ENCODE data around the gene LUZP1. TPM values are rescaled to one million over a fixed set of nuclear protein-coding genes. Genes with fewer than 3 reads are reported as not detected.

LUZP1 gene
- total RNA-seq, 2 donors from 2014 or later: 43.7 to 57.8 TPM

DNA sequence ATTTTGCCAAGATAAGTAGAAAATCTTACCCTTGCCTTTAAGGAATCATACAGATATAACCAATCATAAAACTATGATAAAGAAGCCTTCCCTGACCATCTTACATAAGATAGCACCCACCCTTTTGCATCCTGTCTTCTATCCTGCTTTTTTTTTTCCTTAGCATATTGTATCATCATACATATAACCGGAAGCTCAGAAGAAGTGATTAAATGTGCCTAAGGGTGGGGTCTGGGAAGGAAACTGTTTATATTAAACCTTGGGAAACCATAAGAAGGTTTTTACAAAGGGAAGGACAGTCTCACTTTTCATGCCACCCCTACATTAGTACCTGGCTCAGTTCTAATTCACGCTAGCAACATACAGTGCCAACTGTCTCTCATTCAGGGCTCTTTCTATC is 66.8 kb downstream of the LUZP1 start:
- intact Hi-C loops (cut with DNase I, micrococcal nuclease): loop anchor here in 1 of 2 donors (2.0 kb wide), 1 partner anchor 83 kb away; no protein-coding TSS in a partner anchor
- DNase-seq (no peak), ATAC-seq (peak; percentile 39)

DNA sequence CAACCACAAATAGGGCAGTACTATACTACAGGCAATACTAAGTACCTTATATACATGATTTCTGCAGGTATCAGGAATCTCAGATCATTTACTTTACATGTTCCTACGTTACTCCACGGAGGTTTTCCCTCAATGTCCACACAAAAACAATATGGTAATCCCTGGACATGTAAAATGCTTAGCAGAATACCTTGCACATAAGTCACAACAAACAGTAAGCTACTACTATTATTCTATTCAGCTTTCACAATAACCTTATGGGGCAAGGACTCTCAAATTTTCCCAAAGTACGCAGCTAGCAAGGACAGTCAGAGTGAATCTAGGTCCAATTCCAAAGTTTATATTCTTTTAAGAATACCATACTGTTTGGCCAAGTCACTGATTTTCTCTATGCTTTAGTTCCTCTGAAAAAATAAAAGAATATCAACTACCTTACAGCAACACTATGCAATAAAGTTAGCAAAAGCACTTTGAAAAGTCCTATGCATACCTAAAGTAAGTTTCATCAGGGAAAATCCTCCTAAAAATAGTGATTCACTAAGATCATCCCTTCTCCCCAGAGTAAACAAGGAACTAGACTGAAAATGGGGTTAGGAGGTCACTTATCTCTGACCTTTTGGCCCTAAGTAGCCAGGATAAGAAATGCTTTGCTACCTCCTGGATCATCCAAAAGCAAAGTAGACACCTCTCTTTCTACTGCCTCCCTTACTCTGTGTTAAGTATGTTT is 67.4 kb downstream of the LUZP1 start:
- peak; percentile 6 for ATAC-seq
- no peak for DNase-seq
- intact Hi-C loops (cut with DNase I, micrococcal nuclease): loop anchor here in 1 of 2 donors (2.0 kb wide), 1 partner anchor 84 kb away; no protein-coding TSS in a partner anchor

DNA sequence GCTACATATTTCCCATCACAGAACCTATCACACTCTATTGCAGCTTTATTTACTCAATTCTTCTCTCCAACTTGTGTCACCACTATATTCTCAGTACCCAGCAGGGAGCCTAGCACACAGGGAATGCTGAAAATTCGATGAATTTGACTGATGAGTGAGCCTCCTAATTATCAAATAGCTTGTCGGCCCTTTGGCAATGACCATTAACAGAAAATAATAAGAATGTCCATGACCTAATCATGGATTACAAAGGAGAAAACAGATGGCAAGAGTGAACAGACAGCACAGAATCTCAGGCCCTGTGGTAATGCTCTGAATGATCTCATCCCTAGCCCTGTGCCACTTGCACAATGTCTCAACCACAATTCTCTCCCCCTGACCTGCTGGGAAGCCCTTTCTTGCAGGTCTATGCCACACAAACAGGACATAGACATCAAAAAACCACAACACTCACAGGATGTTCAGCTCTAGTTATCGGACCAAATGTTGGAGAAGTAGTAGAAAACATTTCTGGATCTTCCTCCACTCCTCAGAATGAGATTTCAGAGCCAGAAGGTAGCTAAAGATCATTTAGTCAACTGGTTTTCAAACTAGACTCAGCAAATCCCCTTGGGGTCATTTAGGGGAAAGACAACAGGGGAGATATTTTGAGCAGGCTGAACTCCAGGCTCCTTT is 68.4 kb downstream of the LUZP1 start:
- DNase-seq (no peak), ATAC-seq (no peak)
- intact Hi-C loops (cut with DNase I, micrococcal nuclease): loop anchor here in 1 of 2 donors (2.0 kb wide), 1 partner anchor 85 kb away; no protein-coding TSS in a partner anchor

DNA sequence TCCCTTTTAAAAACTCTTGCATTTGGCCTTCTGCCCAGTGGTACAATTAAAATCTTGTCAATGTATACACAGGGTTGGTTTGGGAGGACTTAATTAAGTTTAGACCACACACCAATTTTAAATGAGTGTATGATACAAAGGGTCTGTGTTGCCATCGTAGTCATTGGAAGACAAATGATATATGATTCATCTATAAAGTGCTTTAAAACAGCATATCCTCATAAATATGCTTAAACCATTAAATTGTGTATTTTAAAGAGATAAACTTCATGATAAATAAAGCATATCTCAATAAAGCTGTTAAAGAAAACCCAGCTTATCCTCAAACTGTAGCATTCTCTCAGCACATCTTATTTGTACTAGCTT is 69.5 kb downstream of the LUZP1 start:
- DNase-seq (no peak), ATAC-seq (no peak)
- intact Hi-C loops (cut with DNase I, micrococcal nuclease): loop anchor here in 1 of 2 donors (5.0 kb wide), 1 partner anchor 88 kb away; no protein-coding TSS in a partner anchor

DNA sequence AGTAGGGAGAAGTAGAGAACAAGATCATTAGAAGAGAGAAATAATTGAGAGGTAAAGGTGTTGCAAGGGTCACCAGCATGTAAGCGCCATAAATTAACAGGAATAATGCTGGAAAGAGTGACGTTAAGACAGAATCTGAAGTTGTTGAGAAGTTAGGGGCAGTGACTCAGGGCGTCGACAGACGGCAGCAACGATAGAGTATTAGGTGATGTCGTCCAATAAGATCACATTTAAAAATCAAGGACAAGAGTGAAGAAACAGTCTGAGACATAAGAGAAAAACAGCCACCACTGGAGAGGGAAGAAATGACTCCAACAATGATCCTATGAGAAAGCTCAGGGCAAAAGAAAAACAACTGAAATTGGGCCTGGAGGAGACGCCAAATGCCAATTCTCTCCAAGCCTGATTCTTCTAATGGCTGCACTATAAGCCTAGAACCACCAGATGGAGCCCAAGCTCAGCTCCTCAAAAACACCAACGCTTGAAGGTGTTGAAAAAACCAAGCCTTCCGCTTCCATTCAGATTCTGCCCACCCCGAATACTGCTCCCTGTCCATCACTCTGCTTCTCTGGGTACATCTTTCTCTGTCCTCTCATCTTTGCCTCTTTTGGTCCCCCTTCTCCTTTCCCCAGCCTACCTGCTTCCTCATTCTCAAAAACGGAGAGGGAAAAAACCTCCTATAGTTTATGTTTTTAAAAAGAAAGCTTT is 70.0 kb downstream of the LUZP1 start:
- peak in 1 of 2 donors; percentile 44 for DNase-seq
- peak; percentile 46 for ATAC-seq
- intact Hi-C loops (cut with DNase I, micrococcal nuclease): loop anchor here in 1 of 2 donors (5.0 kb wide), 1 partner anchor 89 kb away; no protein-coding TSS in a partner anchor

DNA sequence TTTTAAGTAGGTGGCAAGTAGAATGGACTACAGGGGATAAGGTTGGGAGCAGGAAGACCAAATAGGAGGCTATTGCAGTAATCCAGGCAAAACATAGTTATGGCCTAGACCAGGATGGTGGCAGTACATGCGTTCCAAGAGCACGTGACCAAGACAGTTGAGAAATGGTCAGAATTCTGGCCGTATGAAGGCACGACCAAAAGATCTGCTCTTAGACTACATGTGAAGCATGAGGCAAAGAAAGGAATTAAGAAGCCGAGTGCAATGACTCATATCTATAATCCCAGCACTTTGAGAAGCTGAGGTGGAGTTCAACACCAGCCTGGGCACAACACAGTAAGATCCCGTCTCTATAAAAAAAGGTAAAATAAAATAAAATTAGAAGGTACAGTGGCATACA is 71.3 kb downstream of the LUZP1 start:
- intact Hi-C loops (cut with DNase I, micrococcal nuclease): loop anchor here in 1 of 2 donors (5.0 kb wide), 1 partner anchor 90 kb away; no protein-coding TSS in a partner anchor
- no peak for DNase-seq
- ATAC-seq: no peak

DNA sequence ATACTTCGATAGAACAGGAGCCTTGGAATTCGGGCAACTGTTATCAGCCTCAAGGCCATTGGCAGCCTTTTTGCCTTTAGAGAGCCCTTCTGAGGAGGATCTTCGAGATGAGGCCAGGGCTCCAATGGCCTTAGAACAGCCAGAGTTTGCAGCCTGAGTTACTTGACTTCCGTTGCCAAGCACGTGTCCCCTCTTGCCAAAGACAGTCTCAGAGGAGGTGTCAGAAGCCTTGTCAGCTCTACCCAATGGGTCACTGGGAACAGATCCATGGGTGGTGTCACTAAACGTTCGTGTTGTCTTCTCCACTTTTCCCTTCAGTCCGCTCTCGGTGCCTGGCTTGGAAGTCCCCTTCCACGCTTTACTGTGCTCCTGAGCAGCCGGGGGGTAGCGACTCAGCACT is 76.2 kb downstream of the LUZP1 start:
- DNase-seq: no peak
- no peak for ATAC-seq
- intact Hi-C loops (cut with DNase I, micrococcal nuclease): no loop called here

DNA sequence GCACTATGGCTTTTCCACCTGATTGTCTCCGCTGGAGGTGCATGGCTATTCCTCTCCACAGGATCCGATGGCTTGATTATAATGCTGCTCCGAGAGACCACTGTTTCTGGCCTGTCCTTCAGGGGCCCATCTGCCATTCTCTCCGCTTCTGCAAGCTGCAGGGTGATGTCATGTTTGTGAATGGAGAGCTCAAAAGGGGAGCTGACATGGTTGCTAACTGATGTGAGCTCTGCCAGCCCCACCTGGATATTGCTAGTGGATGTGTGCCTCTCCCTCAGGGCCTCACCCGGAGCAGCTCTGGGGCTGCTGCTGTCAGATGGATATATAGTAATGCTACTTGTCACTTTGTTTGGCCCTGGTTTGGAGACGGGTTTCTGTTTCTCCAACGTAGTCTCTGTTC is 77.1 kb downstream of the LUZP1 start:
- no peak for ATAC-seq
- intact Hi-C loops (cut with DNase I, micrococcal nuclease): no loop called here
- DNase-seq: no peak

DNA sequence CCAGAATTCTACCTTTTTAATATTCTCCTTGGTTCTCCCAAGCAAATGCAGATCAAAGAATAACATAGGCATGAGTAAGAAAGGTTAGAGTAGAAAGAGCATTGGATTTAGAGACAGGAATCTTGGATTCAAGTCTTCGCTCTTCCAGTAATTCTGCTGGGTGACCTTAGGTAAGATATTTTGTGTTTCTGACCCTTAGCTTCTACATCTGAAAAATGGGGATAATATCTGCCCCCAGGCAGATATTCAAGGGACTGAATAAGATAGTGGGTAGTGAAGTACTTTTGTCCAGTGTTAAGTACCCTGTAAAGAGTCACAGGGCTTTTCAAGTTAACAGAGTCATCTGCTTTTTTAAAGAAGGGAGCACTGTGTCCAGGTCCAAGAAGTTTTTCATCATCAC is 78.6 kb downstream of the LUZP1 start:
- ATAC-seq (no peak), DNase-seq (no peak)
- intact Hi-C loops (cut with DNase I, micrococcal nuclease): no loop called here

DNA sequence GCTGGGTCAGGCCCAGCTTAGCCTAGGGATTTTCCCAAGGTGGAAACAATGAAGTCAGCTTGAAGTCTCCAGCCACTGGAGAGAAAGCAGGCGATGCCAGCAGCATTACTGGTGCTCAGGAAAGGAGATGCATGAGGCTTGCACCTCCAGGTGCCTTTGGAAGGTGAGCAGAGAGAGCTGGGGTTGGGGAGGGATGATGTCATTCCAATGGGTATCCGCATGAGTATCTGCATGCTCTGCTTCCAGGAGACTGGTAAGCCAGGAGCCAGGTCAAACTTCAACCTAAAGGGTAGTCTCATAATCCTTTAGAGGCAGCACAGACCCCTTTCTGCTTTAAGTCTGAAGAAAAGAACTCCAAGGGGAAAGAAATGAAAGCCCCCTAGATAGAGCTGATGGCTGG is 80.6 kb downstream of the LUZP1 start:
- intact Hi-C loops (cut with DNase I, micrococcal nuclease): no loop called here
- DNase-seq (no peak), ATAC-seq (no peak)

DNA sequence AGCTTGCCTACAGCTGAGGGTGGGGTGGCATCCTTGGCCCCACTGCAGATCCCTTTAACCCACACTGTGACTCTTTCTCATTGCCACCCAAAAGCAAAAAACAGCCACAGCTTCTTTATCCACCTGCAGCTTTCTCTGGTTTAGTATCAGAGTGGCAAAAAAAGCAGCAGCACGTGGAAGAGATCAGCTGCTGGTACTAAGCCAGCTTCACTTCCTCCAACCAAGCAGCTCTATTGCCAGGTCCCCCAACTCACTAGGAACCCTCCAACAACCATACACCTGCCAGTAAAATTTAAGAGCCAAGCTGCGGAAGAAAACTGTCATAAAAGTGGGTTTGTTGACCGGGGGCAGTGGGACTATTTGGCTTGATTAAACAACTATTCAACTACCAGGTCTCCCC is 83.0 kb downstream of the LUZP1 start:
- no peak for DNase-seq
- intact Hi-C loops (cut with DNase I, micrococcal nuclease): no loop called here
- ATAC-seq: no peak

DNA sequence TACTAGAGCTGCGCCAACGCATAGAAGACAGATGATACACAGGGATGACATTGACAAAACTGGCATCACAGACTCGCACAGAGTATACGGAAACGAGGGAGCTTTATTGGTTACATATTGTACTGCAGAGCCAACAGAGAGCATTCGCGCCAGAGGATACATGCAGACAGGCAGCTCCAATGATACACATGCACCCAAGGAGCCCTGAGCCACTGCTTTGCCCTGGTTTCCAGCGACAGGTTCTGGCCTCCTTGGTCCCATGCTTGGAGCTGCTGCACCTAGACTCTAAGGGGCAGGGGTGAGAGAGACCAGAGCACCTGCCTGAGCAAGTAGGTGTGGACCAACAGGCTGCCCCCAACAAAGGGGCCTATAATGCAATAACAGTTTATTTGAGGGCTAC is 83.8 kb downstream of the LUZP1 start:
- intact Hi-C loops (cut with DNase I, micrococcal nuclease): no loop called here
- no peak for ATAC-seq
- no peak for DNase-seq

DNA sequence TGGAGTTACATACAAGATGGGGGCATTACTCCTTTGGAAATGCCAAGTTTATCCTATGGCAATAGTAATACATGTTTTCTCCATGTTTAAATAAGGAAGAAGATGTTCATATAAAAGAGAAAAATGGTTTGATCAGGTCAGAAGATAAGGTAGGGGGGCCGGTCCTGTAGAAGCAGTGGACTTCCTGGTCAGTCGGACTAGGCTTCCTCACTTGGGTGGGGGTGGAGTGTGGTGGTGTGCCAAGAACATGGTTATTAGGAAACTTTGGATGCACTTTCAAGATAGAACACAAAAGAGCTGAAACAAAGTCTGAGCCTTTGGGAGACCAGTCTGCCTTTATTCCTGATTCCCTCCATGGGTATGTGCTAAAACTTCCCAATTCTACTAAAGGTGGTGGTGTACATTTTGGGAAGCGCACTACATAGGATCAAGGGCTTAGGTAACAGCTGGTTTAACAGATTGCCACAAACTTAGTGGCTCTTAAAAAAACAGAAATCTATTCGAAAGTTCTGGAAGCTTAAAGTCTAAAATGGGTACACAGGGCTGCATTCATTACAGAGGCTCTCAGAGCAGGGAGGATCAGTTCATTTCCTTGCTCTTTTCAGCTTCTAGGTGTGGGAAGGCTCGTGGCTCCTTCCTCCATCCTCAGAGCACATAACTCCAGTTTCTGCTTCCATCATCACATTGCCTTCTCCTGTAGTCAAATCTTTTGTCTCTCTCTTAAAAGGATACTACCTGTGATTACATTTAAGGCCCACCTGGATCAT is 84.8 kb downstream of the LUZP1 start:
- ATAC-seq (peak; percentile 19), DNase-seq (no peak)
- intact Hi-C loops (cut with DNase I, micrococcal nuclease): no loop called here

DNA sequence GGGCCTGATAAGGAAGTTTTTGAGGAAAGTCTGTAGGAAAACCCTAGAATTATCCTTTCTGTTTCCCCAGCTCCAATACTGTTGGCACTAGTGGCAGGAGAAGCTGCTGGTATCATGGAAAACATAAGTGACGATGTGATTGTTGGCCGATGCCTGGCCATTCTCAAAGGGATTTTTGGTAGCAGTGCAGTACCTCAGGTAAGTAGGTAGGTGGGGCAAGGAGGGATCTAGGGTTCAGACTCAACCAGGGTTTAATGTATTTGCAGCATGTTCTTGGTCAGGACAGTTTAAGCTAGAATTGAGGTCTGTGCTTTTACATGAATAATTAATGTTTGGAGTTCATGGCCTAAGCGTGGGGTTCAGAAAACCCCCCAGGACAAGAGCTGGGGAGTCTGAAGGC is 87.3 kb downstream of the LUZP1 start:
- intact Hi-C loops (cut with DNase I, micrococcal nuclease): no loop called here
- ATAC-seq: peak; percentile 18
- no peak for DNase-seq

DNA sequence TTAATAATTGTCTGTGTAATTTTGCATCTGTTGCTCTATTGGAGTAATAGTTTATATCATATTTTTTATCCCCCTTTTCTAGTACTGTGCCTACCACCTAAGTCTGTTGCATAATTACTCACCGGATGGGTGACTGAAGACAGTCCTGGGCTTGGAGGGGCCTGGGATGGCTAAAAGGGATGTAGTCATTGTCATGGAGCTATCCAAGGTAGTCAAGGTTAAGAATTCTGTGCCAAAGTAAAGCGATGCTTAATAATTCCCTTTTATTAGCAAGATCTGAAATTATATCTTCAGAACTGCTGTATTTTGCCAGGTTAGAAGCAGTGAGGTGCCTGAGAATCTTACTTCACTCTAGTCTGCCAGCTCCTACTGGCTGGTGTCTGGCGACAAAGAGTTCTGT is 87.8 kb downstream of the LUZP1 start:
- no peak for DNase-seq
- intact Hi-C loops (cut with DNase I, micrococcal nuclease): no loop called here
- no peak for ATAC-seq

DNA sequence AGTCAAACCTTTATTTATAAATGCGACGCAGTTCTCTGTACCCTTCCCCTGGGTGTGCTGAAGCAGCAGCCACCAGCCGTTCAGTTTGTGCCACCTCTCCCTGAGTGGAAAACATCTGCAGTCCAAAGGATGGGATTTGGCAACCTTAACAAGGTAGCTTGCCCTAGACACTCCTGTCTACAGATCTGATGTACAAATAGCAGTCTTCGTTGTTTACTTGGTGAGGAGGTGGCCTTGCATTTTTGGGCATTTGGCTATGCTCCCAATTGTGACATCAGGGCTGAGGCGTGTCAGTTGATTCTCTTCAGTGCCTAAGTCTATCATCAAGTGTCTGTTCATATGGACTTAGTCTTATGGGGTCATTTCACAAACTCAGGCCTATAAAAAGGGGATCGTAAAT is 89.6 kb downstream of the LUZP1 start:
- intact Hi-C loops (cut with DNase I, micrococcal nuclease): no loop called here
- no peak for DNase-seq
- no peak for ATAC-seq

DNA sequence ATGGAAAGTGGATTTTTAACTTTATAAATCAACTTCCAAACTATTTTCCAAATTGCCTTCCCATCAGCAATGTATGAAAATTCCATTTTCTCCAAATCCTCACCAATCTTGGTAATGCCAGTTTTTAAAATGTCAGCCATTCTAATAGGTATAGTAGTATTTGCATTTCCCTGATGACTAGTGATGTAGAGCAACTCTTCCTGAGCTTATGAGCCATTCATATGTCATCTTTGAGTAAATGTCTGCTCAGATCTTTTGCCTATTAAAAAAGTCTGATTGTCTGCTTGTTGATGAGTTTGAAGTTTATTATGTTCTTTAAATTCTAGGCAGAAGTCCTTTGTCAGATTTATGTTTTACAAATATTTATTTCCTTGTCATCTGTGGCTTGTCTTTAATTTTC is 94.6 kb downstream of the LUZP1 start:
- DNase-seq (no peak), ATAC-seq (no peak)
- intact Hi-C loops (cut with DNase I, micrococcal nuclease): no loop called here

DNA sequence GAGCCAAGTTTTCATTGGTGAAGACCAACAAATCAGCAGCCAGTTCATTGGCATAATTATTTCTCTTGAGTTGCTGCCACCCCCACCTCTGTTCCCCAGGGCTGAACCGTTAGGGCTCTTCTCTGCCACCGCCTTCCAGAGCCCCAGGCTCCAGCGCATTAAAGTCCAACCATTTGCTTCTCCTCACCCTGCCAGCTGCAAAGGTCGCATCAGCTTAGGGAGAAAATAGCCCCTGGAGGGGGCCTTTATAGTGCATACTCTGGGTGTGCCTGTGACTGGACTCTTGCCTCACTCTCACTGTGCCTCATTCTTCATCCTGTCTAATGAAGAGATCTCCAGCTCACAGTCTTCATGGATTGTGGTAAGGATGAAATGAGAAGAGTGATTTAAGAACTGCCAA is 99.0 kb downstream of the LUZP1 start:
- no peak for ATAC-seq
- no peak for DNase-seq
- intact Hi-C loops (cut with DNase I, micrococcal nuclease): no loop called here

DNA sequence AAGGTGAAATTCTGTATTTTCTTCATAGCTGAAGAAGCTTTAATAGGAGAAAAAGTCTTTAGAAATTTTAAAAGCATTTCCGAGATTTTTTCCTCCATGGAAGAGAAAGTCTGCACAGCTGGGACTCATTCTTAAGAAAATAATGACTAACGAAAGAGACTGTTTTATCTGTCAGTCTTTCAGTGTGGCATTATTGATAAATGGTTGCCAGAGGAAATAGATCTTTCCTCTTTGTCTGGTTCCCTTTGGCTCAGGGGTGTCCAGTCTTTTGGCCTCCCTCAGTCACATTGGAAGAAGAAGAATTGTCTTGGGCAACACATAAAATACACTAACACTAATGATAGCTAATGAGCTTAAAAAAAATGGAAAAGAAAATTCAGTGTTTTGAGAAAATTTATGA is 99.5 kb downstream of the LUZP1 start:
- intact Hi-C loops (cut with DNase I, micrococcal nuclease): no loop called here
- DNase-seq: no peak

More for the DNA sequence above, 99.5 kb downstream of the LUZP1 start:
- no peak for ATAC-seq

Measured in left colon (tissue), 2 donors.